Astrocyte of the spinal cord (primary cell): ENCODE results near the gene DNTT.

ENCODE experiments used
- DNase-seq: peaks from one replicate; pipeline ENCODE4 v3.0.0; 2011; ENCODE audit warnings: low read depth, low spot score
- H3K4me3 ChIP-seq: 2 replicates; pipeline ENCODE4 v1.5.1; 2011; ENCODE audit warnings: low read depth, mild to moderate bottlenecking, low read length, moderate library complexity
- CTCF ChIP-seq: IDR thresholded peaks from 2 replicates; pipeline ENCODE4 v1.5.1; 2012; ENCODE audit warnings: low read depth, mild to moderate bottlenecking, low read length, inconsistent platforms
- in situ Hi-C: cut with HindIII; loops from 2 replicates; pipeline ENCODE4 v1.10.0; 2017; ENCODE audit warnings: low sequenced_read_pairs

Gene DNTT

GRCh38 chr10:96304230-96304629 lies at the start of gene DNTT:
TSS of gene DNTT (plus strand) at chr10:96304434. CDS start at chr10:96304498, 64 bp downstream.
- in situ Hi-C loops, result no loop called here
- DNase-seq, result no peak
- H3K4me3 ChIP-seq, result no peak within 1 kb of the TSS
- TF ChIP-seq CTCF, result no peak

- no peak overlapping the region for H3K4me3 ChIP-seq
- in situ Hi-C loops, result no loop called here
- TF ChIP-seq CTCF, result no peak
- no peak for DNase-seq
These were observed 49.3 kb upstream of the DNTT start for GRCh38 chr10:96254976-96255375.

GRCh38 chr10:96255549-96256333 lies 48.5 kb upstream of the DNTT start:
- in situ Hi-C loops, result no loop called here
- H3K4me3 ChIP-seq, result no peak overlapping the region
- TF ChIP-seq CTCF, result no peak
- no peak for DNase-seq

- no peak for TF ChIP-seq CTCF
- DNase-seq, result no peak
- H3K4me3 ChIP-seq, result no peak overlapping the region
- in situ Hi-C loops, result no loop called here
These were observed 46.3 kb upstream of the DNTT start for GRCh38 chr10:96257944-96258343.

GRCh38 chr10:96259150-96259549 lies 45.1 kb upstream of the DNTT start:
- no peak for TF ChIP-seq CTCF
- H3K4me3 ChIP-seq, result no peak overlapping the region
- in situ Hi-C loops, result no loop called here
- DNase-seq, result no peak

DNA sequence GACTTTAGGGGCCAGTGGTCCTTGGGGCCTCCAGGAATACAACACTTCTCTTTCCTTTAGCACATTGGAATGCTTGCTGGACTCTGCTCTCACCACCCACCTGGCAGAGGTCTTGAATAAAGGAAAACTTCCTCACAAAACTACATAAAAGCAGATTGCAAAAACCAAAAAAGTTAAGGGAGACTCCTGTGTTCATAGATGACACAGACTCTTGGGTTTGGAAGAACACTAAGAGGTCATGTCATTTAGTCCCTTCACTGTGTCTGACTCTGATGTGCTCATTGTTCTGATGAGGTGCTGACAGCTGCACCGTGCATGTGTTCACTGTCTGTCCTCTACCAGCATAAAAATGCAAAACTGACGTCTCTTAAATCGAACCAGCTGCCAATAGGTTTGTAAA lies 44.2 kb upstream of the DNTT start:
- DNase-seq, result no peak
- no peak overlapping the region for H3K4me3 ChIP-seq
- no peak for TF ChIP-seq CTCF
- in situ Hi-C loops, result no loop called here
